LNCaP clone FGC (cell line): ENCODE measurements around the gene LTB.

Experiments used
- DNase-seq: peaks from one replicate; pipeline ENCODE4 v3.0.0-alpha.2; 2011; ENCODE audit warnings: low read depth
- H3K4me3 ChIP-seq: 2 replicates; pipeline ENCODE4 v1.5.1; 2011; ENCODE audit warnings: mild to moderate bottlenecking, low read depth, low read length, control low read depth
- TF ChIP-seq, protein P1 (sequence below): IDR thresholded peaks from 2 replicates; pipeline ENCODE4 v1.5.1; 2012; ENCODE audit warnings: mild to moderate bottlenecking; ENCODE audit not compliant: control insufficient read depth, insufficient read depth; ENCODE audit errors: extremely low read depth

Gene LTB

DNA sequence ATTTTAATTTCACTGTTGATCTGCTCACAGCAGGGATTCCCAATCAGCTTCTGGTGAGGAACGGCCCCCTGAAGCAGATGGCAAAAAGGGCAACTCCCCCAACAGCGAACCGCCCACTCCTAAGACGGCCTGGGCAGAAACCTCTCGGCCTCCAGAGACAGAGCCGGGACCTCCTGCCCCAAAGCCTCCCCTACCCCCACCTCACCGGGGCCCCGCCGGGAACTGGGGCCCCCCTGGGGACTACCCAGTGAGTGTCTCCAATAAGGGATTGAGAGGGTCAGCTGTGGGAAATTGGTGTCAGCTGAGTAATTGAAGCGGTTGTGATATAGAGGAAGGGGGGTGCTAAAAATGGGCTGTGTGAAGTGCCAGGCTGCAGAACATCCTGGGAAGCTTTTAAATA, 44.7 kb upstream of the LTB start:
- no peak overlapping the region for H3K4me3 ChIP-seq
- no peak for DNase-seq
- TF ChIP-seq, protein P1, sequence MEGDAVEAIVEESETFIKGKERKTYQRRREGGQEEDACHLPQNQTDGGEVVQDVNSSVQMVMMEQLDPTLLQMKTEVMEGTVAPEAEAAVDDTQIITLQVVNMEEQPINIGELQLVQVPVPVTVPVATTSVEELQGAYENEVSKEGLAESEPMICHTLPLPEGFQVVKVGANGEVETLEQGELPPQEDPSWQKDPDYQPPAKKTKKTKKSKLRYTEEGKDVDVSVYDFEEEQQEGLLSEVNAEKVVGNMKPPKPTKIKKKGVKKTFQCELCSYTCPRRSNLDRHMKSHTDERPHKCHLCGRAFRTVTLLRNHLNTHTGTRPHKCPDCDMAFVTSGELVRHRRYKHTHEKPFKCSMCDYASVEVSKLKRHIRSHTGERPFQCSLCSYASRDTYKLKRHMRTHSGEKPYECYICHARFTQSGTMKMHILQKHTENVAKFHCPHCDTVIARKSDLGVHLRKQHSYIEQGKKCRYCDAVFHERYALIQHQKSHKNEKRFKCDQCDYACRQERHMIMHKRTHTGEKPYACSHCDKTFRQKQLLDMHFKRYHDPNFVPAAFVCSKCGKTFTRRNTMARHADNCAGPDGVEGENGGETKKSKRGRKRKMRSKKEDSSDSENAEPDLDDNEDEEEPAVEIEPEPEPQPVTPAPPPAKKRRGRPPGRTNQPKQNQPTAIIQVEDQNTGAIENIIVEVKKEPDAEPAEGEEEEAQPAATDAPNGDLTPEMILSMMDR = no peak

DNA sequence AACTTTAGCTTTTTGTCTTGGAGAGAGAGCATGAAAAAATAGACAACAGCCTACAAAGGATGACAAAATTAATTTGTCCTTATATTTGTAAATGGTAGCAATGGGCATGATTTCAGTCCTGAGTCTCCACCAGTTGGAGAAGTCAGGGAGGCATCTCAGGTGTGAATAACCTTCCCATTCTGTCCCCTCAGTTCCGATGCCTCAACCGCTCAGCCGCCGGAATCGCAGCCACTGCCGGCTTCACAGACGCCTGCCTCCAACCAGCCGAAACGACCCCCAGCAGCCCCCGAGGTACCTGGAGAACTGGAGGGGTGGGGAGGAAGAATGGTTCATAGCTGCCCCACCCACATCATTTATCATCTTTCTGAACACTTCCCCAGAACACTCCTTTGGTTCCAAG, 41.8 kb upstream of the LTB start:
- no peak overlapping the region for H3K4me3 ChIP-seq
- TF ChIP-seq, protein P1 = no peak
- no peak for DNase-seq

- H3K4me3 ChIP-seq = peak overlapping the region; percentile 99
These were observed 40.5 kb upstream of the LTB start for GRCh38 chr6:31622684-31623091.

GRCh38 chr6:31621991-31622390, 39.8 kb upstream of the LTB start:
- DNase-seq = peak; percentile 70
- TF ChIP-seq, protein P1 = no peak
- H3K4me3 ChIP-seq = peak overlapping the region; percentile 99

More at GRCh38 chr6:31622684-31623091, 40.5 kb upstream of the LTB start:
- DNase-seq = peak; percentile 86
- TF ChIP-seq, protein P1 = no peak

GRCh38 chr6:31621320-31621939, 39.2 kb upstream of the LTB start:
- no peak for DNase-seq
- peak overlapping the region; percentile 99 for H3K4me3 ChIP-seq
- TF ChIP-seq, protein P1 = no peak

DNA sequence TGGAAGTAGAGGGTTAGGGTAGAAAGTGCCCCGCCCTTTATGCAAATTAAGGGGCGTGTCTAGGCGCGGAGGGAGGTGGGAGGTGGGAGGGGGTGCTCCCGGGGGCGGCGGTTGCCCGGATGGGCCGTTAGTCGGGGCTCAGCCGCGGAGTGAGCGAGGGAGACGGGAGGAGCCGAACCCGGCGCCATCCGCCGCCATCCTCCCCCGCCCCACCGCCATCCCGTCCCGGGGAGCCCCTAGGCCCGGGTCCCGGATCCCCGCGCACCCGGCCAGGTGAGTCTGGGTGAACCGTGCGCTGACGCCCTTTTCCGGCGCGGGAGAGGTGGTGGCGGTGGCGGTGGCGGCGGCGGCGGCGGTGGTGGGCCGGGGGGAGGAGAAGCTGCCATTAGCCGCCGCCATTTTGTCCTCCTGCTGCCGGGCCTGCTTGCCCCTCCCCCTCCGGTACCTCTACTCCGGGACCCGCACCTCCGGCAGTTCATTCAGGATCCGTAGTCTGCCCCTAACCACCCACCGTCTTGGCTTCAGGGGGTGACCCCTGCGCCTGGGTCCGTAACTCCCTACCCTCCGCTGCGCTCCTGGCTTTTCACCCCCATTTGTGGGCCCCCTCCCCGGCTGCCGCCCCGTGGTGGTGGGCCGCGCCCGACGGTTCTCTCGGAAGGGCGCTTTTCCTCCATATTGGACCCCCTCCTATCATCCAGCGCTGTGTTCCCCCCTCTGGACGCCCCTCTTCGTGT, 38.5 kb upstream of the LTB start, which contains the start of gene PRRC2A:
TSS of gene PRRC2A (plus strand) at position 130 of the 734 bp plus-strand sequence. CDS start 2,075 bp downstream, outside the sequence.
- H3K4me3 ChIP-seq = peak within 1 kb of the TSS; percentile 99
- TF ChIP-seq, protein P1 = no peak
- no peak for DNase-seq
